ENCODE measurements around the gene TMPRSS6.

TMPRSS6 gene

DNA sequence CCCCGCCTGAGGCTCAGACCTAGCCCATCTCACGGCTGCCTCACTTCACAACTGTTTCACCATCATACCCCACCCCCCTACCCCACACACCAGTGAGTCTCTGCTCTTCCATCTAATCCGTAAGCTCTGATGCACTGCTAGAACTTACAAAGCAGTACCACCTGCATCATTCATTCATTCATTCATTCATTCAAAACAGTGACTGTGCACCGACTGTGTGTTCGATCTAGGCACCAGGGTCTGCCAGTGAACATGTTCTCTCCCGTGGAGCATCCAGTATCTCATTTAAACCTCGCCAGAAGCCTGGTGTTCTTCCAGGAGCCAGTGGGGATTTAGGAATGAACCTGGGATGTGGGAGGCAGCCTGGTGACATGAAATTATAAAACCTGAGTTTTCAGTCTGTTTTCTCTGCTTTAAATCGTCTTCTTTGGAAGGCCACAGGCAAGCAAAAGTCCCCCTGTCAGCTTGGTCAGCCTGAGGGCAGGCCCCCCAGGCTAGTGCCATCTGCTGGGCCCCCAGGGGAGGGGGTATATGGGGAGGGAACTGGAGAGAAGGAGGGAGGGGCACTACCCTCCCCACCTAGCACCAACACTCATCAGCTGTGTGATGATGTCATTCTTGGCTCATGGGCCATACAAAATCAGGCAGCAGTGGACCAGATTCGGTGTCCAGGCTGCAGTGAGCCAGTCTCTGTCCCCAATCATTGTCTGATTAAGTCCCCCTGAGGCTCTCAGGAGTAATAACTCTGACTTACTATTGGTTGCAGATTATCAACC is 18.4 kb downstream of the TMPRSS6 start:
- TF ChIP-seq, protein P1, sequence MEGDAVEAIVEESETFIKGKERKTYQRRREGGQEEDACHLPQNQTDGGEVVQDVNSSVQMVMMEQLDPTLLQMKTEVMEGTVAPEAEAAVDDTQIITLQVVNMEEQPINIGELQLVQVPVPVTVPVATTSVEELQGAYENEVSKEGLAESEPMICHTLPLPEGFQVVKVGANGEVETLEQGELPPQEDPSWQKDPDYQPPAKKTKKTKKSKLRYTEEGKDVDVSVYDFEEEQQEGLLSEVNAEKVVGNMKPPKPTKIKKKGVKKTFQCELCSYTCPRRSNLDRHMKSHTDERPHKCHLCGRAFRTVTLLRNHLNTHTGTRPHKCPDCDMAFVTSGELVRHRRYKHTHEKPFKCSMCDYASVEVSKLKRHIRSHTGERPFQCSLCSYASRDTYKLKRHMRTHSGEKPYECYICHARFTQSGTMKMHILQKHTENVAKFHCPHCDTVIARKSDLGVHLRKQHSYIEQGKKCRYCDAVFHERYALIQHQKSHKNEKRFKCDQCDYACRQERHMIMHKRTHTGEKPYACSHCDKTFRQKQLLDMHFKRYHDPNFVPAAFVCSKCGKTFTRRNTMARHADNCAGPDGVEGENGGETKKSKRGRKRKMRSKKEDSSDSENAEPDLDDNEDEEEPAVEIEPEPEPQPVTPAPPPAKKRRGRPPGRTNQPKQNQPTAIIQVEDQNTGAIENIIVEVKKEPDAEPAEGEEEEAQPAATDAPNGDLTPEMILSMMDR (conservative IDR thresholded peaks at IDR 0.05; ENCODE audit: low read length), result no peak
- DNase-seq (ENCODE audit: low read depth), result no peak
- no peak overlapping the region for H3K4me3 ChIP-seq (ENCODE audit: low read length)

GRCh38 chr22:37089434-37089833 is 20.1 kb downstream of the TMPRSS6 start:
- H3K4me3 ChIP-seq (ENCODE audit: low read length), result no peak overlapping the region
- DNase-seq (ENCODE audit: low read depth), result no peak
- TF ChIP-seq, protein P1 (conservative IDR thresholded peaks at IDR 0.05; ENCODE audit: low read length), result no peak

GRCh38 chr22:37088750-37089408 is 20.6 kb downstream of the TMPRSS6 start:
- no peak for DNase-seq (ENCODE audit: low read depth)
- H3K4me3 ChIP-seq (ENCODE audit: low read length), result no peak overlapping the region
- TF ChIP-seq, protein P1 (conservative IDR thresholded peaks at IDR 0.05; ENCODE audit: low read length), result no peak

DNA sequence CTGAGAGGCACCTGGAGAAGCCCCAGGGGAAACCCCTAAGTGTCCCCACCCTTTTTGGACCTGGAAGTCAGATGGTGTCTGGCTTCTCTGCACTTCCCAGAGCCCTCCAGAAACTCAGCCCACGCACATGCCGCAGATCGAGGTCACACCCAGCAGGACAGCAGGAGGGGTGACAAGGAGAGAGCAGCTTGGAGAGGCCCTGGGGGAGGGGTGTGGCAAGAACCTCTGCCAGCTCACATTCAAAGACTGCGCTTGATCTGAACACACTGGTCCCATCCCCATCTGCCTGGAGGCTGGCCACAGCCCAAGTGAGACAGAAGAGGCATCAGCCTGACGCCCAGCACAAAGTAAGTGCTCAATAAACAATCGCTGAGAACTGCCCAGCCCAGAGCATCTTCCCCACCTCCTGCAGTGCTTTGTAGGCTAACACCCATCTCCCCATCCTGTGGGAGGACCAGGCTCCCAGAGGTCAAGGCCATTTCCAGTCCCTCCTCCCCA is 21.4 kb downstream of the TMPRSS6 start:
- peak; percentile 3 for DNase-seq (ENCODE audit: low read depth)
- H3K4me3 ChIP-seq (ENCODE audit: low read length), result no peak overlapping the region
- TF ChIP-seq, protein P1 (conservative IDR thresholded peaks at IDR 0.05; ENCODE audit: low read length), result no peak

- H3K4me3 ChIP-seq (ENCODE audit: low read length), result no peak overlapping the region
- DNase-seq (ENCODE audit: low read depth), result no peak
- TF ChIP-seq, protein P1 (conservative IDR thresholded peaks at IDR 0.05; ENCODE audit: low read length), result no peak
These were observed 23.3 kb downstream of the TMPRSS6 start for GRCh38 chr22:37086184-37086583.

DNA sequence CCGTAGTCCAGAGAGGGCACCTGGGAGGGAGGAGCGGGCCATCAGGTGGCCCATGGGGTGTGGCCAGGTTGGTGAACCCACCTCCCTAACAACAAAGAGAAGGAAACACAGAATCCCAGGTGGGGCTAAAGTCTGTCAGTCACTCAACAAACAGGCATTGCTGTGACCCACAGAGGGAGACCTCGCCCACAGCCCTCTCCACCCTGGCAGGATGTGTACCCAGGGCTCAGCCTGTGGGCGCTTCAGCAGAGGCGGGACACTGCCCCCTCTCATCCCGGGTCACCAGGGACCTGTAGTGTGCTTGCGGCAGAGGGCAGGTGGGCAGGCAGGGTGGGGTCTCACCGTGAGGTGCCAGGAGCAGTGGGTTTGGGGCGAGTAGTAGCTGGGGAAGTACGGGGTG is 25.1 kb downstream of the TMPRSS6 start:
- TF ChIP-seq, protein P1 (conservative IDR thresholded peaks at IDR 0.05; ENCODE audit: low read length), result no peak
- H3K4me3 ChIP-seq (ENCODE audit: low read length), result no peak overlapping the region
- DNase-seq (ENCODE audit: low read depth), result no peak

GRCh38 chr22:37083914-37084313 is 25.6 kb downstream of the TMPRSS6 start:
- TF ChIP-seq, protein P1 (conservative IDR thresholded peaks at IDR 0.05; ENCODE audit: low read length), result no peak
- no peak overlapping the region for H3K4me3 ChIP-seq (ENCODE audit: low read length)
- no peak for DNase-seq (ENCODE audit: low read depth)
